Measurements from ENCODE around the gene SNX1. TPM values are rescaled to one million over a fixed set of nuclear protein-coding genes. Genes with fewer than 3 reads are reported as not detected.

Gene SNX1
- total and polyA plus RNA-seq, 10 of the 15 experiments (the other 5 are each of a cell fraction or from before 2014, with no cell fraction given): 17.8 to 115 (median 96.3) TPM

DNA sequence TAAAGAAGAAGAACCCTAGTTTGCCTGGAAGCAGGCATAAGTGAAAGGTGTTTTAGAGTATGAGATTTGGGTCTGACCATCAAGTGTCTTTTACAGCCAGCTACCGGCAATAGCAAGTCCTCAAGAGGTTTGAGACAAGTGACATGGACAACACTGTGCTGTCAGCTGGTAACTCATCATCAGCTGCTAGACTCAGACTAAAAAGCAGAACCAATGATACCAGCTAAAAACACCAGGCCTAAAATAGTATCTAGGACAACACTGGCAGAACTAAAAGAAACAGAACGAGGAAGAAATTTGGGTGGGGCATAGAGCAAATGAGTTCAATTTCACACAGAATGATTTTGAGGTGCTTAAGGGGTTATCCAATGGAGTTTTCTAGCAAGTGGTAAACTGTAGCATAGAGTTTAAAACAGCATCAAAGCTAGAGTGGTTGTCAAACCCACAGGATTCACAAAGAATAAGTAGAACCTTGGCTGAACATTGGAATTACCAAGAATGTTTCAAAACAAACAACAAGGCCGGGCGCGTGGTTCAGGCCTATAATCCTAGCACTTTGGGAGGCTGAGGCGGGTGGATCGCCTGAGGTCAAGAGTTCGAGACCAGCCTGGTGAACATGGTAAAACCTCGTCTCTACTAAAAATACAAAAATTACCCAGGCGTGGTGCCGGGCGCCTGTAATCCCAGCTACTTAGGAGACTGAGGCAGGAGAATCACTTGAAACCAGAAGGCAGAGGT, 6.1 kb upstream of the SNX1 start (continued):
- TF ChIP-seq ZZZ3 (IDR thresholded peaks at IDR 0.05; ENCODE audit: control insufficient read depth, insufficient read length, low read depth) (no peak), CBX3 (IDR thresholded peaks at IDR 0.05; ENCODE audit: borderline replicate concordance, low read depth) (no peak), KLF5 (IDR thresholded peaks at IDR 0.05; ENCODE audit: partially characterized antibody) (no peak), ZBED1 (IDR thresholded peaks at IDR 0.05; ENCODE audit: borderline replicate concordance) (0 out of 2 replicates have a peak, but pooled peaks have one; percentile 8), ZNF622 (IDR thresholded peaks at IDR 0.05) (no peak), BACH1 (IDR thresholded peaks at IDR 0.05; ENCODE audit: borderline replicate concordance) (no peak), MXI1 (IDR thresholded peaks at IDR 0.05; ENCODE audit: low read depth, low read length) (no peak), TAF1 (IDR thresholded peaks at IDR 0.05; ENCODE audit: borderline replicate concordance, low read depth, low read length) (no peak), BRCA1 (IDR thresholded peaks at IDR 0.05; ENCODE audit: low read depth, low read length) (no peak), MEF2A (IDR thresholded peaks at IDR 0.05; ENCODE audit: insufficient read depth, low read depth, low read length) (peak; percentile 81; the same call in 1 of the 2 replicates), NR2F1 (conservative IDR thresholded peaks at IDR 0.05) (no peak), KAT2A (conservative IDR thresholded peaks at IDR 0.05; ENCODE audit: control insufficient read depth, low read depth, low read length) (no peak), SIN3A (IDR thresholded peaks at IDR 0.05; ENCODE audit: low read depth, low read length) (peak; percentile 85; the same call in 1 of the 2 replicates), ZBTB40 (IDR thresholded peaks at IDR 0.05; ENCODE audit: borderline replicate concordance) (no peak; the same call in 1 of the 2 replicates), SMARCA5 (IDR thresholded peaks at IDR 0.05) (no peak), DPF2 (IDR thresholded peaks at IDR 0.05) (no peak; the same call in 1 of the 2 replicates), ZNF24 (IDR thresholded peaks at IDR 0.05) (no peak; the same call in 1 of the 2 replicates), ELK1 (IDR thresholded peaks at IDR 0.05; ENCODE audit: low read depth, low read length) (no peak), CHD2 (IDR thresholded peaks at IDR 0.05; ENCODE audit: borderline replicate concordance, low read depth, low read length) (no peak)
- TF ChIP-seq, protein P1, sequence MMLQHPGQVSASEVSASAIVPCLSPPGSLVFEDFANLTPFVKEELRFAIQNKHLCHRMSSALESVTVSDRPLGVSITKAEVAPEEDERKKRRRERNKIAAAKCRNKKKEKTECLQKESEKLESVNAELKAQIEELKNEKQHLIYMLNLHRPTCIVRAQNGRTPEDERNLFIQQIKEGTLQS (IDR thresholded peaks at IDR 0.05; ENCODE audit: borderline replicate concordance, extremely low read depth, low read depth, low read length): no peak
- TF ChIP-seq, protein P2, sequence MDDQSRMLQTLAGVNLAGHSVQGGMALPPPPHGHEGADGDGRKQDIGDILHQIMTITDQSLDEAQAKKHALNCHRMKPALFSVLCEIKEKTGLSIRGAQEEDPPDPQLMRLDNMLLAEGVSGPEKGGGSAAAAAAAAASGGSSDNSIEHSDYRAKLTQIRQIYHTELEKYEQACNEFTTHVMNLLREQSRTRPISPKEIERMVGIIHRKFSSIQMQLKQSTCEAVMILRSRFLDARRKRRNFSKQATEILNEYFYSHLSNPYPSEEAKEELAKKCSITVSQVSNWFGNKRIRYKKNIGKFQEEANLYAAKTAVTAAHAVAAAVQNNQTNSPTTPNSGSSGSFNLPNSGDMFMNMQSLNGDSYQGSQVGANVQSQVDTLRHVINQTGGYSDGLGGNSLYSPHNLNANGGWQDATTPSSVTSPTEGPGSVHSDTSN (IDR thresholded peaks at IDR 0.05; ENCODE audit: insufficient replicate concordance, low read depth, low read length): peak; percentile 35
- TF ChIP-seq, protein P3, sequence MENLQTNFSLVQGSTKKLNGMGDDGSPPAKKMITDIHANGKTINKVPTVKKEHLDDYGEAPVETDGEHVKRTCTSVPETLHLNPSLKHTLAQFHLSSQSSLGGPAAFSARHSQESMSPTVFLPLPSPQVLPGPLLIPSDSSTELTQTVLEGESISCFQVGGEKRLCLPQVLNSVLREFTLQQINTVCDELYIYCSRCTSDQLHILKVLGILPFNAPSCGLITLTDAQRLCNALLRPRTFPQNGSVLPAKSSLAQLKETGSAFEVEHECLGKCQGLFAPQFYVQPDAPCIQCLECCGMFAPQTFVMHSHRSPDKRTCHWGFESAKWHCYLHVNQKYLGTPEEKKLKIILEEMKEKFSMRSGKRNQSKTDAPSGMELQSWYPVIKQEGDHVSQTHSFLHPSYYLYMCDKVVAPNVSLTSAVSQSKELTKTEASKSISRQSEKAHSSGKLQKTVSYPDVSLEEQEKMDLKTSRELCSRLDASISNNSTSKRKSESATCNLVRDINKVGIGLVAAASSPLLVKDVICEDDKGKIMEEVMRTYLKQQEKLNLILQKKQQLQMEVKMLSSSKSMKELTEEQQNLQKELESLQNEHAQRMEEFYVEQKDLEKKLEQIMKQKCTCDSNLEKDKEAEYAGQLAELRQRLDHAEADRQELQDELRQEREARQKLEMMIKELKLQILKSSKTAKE (IDR thresholded peaks at IDR 0.05; ENCODE audit: low read depth, poor library complexity, severe bottlenecking): no peak

Data from GM12878 (cell line).